ENCODE data around the gene ADAMTS18.

Gene ADAMTS18

DNA sequence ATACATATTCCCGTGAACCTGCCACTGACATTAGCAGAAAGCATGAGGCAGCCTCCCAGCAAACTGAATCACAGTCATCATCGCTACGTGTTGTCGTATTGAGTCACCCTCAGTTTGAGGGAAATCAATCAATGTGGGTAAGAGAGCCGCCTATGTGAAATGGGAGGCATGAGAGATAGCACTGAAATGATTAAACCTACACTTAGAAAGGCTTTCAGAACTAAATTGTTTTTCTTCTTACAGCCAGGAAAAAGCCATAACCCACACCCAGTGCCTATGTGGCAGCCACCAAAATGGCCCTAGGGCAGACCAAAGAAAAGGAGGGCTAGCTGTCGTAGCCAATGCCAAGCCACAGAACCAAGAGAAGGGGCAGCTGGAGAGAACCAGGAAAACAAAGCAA lies 90.5 kb downstream of the ADAMTS18 start:
- Histone ChIP-seq H3K4me1 (ENCODE audit: insufficient read depth, low read length, poor library complexity, severe bottlenecking) (no peaks in the 10 kb centered on the region), H2AFZ (ENCODE audit: low read length) (no peak overlapping the region), H3K4me3 (ENCODE audit: low read length, poor library complexity, severe bottlenecking) (no peak overlapping the region), H3F3A (ENCODE audit: low read depth) (no peaks in the 10 kb centered on the region), H3K9me2 (replicated peaks; ENCODE audit: low read depth, low read length) (no peaks in the 10 kb centered on the region), H3K9ac (ENCODE audit: low read depth, low read length, poor library complexity, severe bottlenecking) (no peak overlapping the region), H3K36me3 (ENCODE audit: insufficient read depth, low read length) (no peaks in the 10 kb centered on the region), H3K9me3 (ENCODE audit: insufficient read depth, low read depth, low read length) (no peaks in the 10 kb centered on the region), H4K20me1 (ENCODE audit: insufficient read depth, low read length, poor library complexity, severe bottlenecking) (no peaks in the 10 kb centered on the region), H3K27me3 (ENCODE audit: insufficient read depth, low read length, poor library complexity, severe bottlenecking) (no peaks in the 10 kb centered on the region), H3K79me2 (ENCODE audit: insufficient read depth, low read length) (no peaks in the 10 kb centered on the region), H3K4me2 (ENCODE audit: low read depth, low read length, poor library complexity, severe bottlenecking) (no peak overlapping the region)
- TF ChIP-seq EZH2phosphoT487 (IDR thresholded peaks at IDR 0.05; ENCODE audit: borderline replicate concordance) = no peak
- TF ChIP-seq, protein P1, sequence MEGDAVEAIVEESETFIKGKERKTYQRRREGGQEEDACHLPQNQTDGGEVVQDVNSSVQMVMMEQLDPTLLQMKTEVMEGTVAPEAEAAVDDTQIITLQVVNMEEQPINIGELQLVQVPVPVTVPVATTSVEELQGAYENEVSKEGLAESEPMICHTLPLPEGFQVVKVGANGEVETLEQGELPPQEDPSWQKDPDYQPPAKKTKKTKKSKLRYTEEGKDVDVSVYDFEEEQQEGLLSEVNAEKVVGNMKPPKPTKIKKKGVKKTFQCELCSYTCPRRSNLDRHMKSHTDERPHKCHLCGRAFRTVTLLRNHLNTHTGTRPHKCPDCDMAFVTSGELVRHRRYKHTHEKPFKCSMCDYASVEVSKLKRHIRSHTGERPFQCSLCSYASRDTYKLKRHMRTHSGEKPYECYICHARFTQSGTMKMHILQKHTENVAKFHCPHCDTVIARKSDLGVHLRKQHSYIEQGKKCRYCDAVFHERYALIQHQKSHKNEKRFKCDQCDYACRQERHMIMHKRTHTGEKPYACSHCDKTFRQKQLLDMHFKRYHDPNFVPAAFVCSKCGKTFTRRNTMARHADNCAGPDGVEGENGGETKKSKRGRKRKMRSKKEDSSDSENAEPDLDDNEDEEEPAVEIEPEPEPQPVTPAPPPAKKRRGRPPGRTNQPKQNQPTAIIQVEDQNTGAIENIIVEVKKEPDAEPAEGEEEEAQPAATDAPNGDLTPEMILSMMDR (conservative IDR thresholded peaks at IDR 0.05; ENCODE audit: low read length) = no peak

- H3K9me3 ChIP-seq (ENCODE audit: insufficient read depth, low read depth, low read length) = no peaks in the 10 kb centered on the region
- H3K9me2 ChIP-seq (replicated peaks; ENCODE audit: low read depth, low read length) = no peaks in the 10 kb centered on the region
- H3K27me3 ChIP-seq (ENCODE audit: insufficient read depth, low read length, poor library complexity, severe bottlenecking) = no peaks in the 10 kb centered on the region
- no peak overlapping the region for H2AFZ ChIP-seq (ENCODE audit: low read length)
- no peak overlapping the region for H3K4me3 ChIP-seq (ENCODE audit: low read length, poor library complexity, severe bottlenecking)
- H3K9ac ChIP-seq (ENCODE audit: low read depth, low read length, poor library complexity, severe bottlenecking) = no peak overlapping the region
- H4K20me1 ChIP-seq (ENCODE audit: insufficient read depth, low read length, poor library complexity, severe bottlenecking) = no peaks in the 10 kb centered on the region
- H3K4me2 ChIP-seq (ENCODE audit: low read depth, low read length, poor library complexity, severe bottlenecking) = no peak overlapping the region
- no peaks in the 10 kb centered on the region for H3K79me2 ChIP-seq (ENCODE audit: insufficient read depth, low read length)
- H3F3A ChIP-seq (ENCODE audit: low read depth) = no peaks in the 10 kb centered on the region
- TF ChIP-seq, protein P1 (conservative IDR thresholded peaks at IDR 0.05; ENCODE audit: low read length) = no peak
- TF ChIP-seq EZH2phosphoT487 (IDR thresholded peaks at IDR 0.05; ENCODE audit: borderline replicate concordance) = no peak
- H3K4me1 ChIP-seq (ENCODE audit: insufficient read depth, low read length, poor library complexity, severe bottlenecking) = no peaks in the 10 kb centered on the region
- no peaks in the 10 kb centered on the region for H3K36me3 ChIP-seq (ENCODE audit: insufficient read depth, low read length)
Measured at GRCh38 chr16:77336637-77337036, 98.2 kb downstream of the ADAMTS18 start.

DNA sequence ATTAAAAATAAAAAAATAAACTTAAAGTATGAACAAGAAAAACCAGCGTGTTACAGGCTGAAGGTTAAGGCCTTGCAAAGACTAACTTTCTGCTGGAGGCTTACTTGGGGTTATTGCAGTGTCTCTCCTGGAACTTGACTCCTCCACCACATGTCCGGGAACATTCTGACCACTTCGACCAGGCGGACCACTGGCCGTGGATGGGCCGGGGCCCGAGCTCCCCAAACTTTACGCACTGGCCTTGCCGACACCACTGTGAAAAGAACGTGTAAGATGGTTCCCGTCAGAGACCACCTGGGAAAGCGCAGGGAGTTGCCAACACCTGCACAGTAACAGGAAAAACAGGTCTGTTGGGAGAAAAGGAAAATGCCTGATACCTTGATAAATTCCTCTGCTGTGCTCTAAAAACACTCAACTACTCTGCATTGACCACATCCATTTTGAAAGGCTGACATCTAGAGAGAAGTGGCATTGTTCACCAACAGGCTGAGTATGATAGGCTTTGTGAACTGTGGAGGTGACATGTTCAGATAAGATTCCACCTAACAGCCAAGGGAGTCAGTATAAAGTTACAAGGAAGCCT lies 99.1 kb downstream of the ADAMTS18 start:
- TF ChIP-seq, protein P1 (conservative IDR thresholded peaks at IDR 0.05; ENCODE audit: low read length) = no peak
- TF ChIP-seq EZH2phosphoT487 (IDR thresholded peaks at IDR 0.05; ENCODE audit: borderline replicate concordance) = no peak
- Histone ChIP-seq H3K4me2 (ENCODE audit: low read depth, low read length, poor library complexity, severe bottlenecking) (no peak overlapping the region), H3K9me2 (replicated peaks; ENCODE audit: low read depth, low read length) (no peaks in the 10 kb centered on the region), H3K4me3 (ENCODE audit: low read length, poor library complexity, severe bottlenecking) (no peak overlapping the region), H4K20me1 (ENCODE audit: insufficient read depth, low read length, poor library complexity, severe bottlenecking) (no peaks in the 10 kb centered on the region), H3K9me3 (ENCODE audit: insufficient read depth, low read depth, low read length) (no peaks in the 10 kb centered on the region), H3K79me2 (ENCODE audit: insufficient read depth, low read length) (no peaks in the 10 kb centered on the region), H3K4me1 (ENCODE audit: insufficient read depth, low read length, poor library complexity, severe bottlenecking) (no peaks in the 10 kb centered on the region), H3K36me3 (ENCODE audit: insufficient read depth, low read length) (no peaks in the 10 kb centered on the region), H3K27me3 (ENCODE audit: insufficient read depth, low read length, poor library complexity, severe bottlenecking) (no peaks in the 10 kb centered on the region), H2AFZ (ENCODE audit: low read length) (no peak overlapping the region), H3F3A (ENCODE audit: low read depth) (no peaks in the 10 kb centered on the region), H3K9ac (ENCODE audit: low read depth, low read length, poor library complexity, severe bottlenecking) (no peak overlapping the region)
